MG63 (cell line): Measurements from ENCODE around the gene STK26. TPM values are rescaled to one million over a fixed set of nuclear protein-coding genes. Genes with fewer than 3 reads are reported as not detected.
"Not testable (repeated sequence)": the region's sequence is repeated elsewhere in the genome, so short reads cannot be mapped to it uniquely, and the experiment has no call there.

Experiments
- DNase-seq: peaks from one replicate; pipeline ENCODE4 v3.0.0-alpha.2; 2020
- H3K27me3 ChIP-seq: fragments of 250-450 bp; sonication (Bioruptor Pico); 2 replicates; pipeline ENCODE4 v1.5.1; 2020; ENCODE audit warnings: mild to moderate bottlenecking, moderate library complexity
- H3K36me3 ChIP-seq: fragments of 250-450 bp; sonication (Bioruptor Pico); 2 replicates; pipeline ENCODE4 v1.5.1; 2020; ENCODE audit warnings: mild to moderate bottlenecking, moderate library complexity
- H3K4me3 ChIP-seq: fragments of 250-450 bp; sonication (Bioruptor Pico); 2 replicates; pipeline ENCODE4 v1.5.1; 2020; ENCODE audit warnings: mild to moderate bottlenecking, moderate library complexity
- H3K9me3 ChIP-seq: fragments of 250-450 bp; sonication (Bioruptor Pico); 2 replicates; pipeline ENCODE4 v1.5.1; 2020; ENCODE audit warnings: mild to moderate bottlenecking, moderate library complexity
- total RNA-seq: library from RNA; depleted of rRNA; stranded (reverse); fragments of >200 nt; shearing (Covaris generic); gene quantifications from 2 replicates; pipeline ENCODE4 v1.2.3, GENCODE V29; 2014; ENCODE audit warnings: low replicate concordance

Gene STK26
- total RNA-seq, 1 experiment from 2014 or later: 4.5 TPM

DNA sequence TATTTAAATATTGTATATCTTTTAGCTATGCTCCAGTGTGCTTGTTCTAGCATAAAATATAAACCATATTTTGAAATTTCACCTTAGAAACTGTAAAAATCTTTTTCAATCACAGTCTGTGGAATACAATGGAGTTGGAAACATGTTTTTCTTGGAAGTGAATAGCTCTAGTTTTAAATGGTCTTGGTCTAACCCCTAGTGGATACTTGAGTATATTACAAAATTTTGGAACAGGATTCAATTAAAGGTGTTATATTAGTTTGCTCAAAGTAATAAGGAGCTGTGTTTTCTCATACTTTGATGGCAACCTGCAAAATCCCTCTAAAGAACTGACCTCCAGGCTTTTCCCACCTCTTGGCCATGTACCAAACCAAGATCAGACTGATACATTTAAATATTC, 48.2 kb downstream of the STK26 start:
- no peaks in the 10 kb centered on the region for H3K36me3 ChIP-seq
- no peaks in the 10 kb centered on the region for H3K9me3 ChIP-seq
- no peaks in the 10 kb centered on the region for H3K27me3 ChIP-seq
- DNase-seq: no peak
- no peak overlapping the region for H3K4me3 ChIP-seq

DNA sequence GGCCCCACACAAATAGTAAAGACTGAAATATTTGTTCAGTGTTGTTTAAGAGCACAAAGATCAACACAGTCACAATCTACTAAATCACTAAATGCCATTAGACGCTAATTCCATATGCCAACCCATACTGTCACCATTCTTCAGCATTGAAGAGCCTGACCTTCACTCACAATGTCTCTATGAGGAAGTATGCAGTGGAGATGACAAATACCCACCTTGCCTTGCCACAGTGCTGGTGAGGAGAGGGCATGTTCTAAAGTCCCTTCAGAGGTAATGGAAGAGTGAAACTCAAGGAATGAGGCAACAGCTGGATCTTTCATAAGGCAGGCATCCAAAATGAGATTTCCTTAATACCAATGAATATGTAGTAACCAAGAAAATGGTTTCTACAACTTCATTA, 54.3 kb downstream of the STK26 start:
- no peaks in the 10 kb centered on the region for H3K36me3 ChIP-seq
- no peak for DNase-seq
- no peaks in the 10 kb centered on the region for H3K9me3 ChIP-seq
- H3K4me3 ChIP-seq: no peak overlapping the region
- no peaks in the 10 kb centered on the region for H3K27me3 ChIP-seq

- Histone ChIP-seq H3K27me3 (no peaks in the 10 kb centered on the region), H3K36me3 (no peaks in the 10 kb centered on the region), H3K4me3 (no peak overlapping the region), H3K9me3 (no peaks in the 10 kb centered on the region)
- DNase-seq: no peak
Measured at GRCh38 chrX:132077912-132078311, 54.8 kb downstream of the STK26 start.

DNA sequence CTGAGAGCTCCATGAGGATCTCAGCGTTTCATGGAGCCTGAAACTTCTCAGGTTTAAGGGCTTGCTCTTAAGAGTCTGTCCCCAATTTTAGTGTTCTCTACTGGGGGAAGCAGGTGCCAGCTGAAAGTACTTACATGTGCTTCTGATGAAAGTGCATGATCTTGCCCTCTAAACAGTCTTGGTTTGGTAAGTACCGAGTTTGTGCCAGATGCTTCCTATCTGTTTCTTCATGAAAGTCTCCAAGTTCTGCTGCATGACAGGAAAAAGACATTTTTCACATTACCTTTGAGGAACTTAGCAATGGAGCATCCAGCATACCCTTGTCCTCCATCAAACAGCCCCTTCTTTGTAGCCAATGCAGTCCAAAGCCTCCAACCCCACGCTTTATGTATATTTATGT, 62.7 kb downstream of the STK26 start:
- Histone ChIP-seq H3K36me3 (no peaks in the 10 kb centered on the region), H3K9me3 (no peaks in the 10 kb centered on the region), H3K27me3 (no peaks in the 10 kb centered on the region), H3K4me3 (no peak overlapping the region)
- no peak for DNase-seq

DNA sequence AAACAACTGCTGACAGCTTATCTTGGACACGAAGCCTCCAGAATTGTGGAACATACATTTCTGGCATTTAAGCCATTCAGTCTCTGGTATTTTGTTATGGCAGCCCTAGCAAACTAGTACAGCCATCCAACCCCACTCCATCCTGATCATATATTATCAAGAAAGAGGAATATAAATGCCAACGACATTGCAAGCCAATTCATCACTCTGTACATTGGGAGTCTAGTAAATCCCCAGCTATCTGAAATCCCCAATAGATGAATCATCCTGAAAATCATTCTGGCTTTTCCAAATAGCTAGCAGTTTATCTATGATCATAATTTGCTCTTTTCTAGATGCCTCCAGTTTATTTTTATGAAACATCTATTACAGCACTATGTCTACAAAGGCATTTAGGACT, 63.6 kb downstream of the STK26 start:
- H3K4me3 ChIP-seq: no peak overlapping the region
- H3K36me3 ChIP-seq: no peaks in the 10 kb centered on the region
- no peaks in the 10 kb centered on the region for H3K27me3 ChIP-seq
- no peaks in the 10 kb centered on the region for H3K9me3 ChIP-seq
- DNase-seq: no peak

DNA sequence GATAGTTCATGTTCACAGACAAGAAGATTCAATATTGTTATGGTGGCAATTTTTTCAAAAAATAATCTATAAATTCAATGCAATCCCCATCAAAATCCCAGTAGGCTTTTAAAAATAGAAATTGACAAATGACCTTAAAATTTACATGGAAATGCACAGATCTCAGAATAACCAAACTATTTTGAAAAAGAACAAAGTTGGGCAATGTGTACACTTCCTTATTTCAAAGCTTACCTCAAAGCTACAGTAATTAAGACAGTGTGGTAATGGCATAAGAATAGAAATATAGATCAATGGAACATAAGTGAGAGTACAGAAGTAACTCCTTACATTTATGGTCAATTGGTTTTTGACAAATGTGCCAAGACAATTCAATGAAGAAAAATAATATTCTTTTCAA, 65.8 kb downstream of the STK26 start:
- no peak for DNase-seq
- no peaks in the 10 kb centered on the region for H3K36me3 ChIP-seq
- no peak overlapping the region for H3K4me3 ChIP-seq
- no peaks in the 10 kb centered on the region for H3K27me3 ChIP-seq
- H3K9me3 ChIP-seq: no peaks in the 10 kb centered on the region

DNA sequence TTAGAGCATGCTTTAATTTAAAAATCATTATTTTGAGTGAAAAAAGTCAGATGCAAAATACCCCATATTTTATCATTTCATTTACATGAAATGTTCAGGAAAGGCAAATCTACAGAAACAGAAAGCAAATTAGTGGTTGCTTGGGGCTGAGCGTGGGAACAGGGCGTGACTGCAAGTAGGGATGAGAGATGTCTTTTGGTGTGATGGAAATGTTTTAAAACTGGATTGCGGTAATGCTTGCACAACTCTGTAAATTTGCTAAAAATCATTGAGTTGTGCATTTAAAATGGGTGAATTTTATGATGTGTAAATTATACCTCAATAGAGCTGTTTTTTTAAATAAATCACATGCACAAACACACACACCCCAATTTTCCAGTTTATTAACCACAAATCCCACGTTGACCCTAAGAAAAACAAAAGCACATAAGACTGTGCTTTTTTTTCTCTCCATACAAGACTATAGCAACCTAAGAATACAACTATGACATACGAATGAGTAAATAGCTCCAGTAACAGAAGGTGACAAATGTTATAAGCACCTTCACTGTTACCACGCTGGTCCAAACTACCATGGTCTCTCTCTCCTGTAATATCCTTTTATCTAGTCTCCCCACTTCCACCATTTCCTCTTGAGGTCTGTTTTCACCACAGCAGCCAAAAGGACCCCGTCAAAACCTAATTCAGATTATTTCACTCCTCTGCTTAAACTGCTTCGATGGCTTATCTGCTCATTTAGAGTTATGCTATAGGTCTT, 67.5 kb downstream of the STK26 start:
- H3K27me3 ChIP-seq: no peaks in the 10 kb centered on the region
- H3K9me3 ChIP-seq: no peaks in the 10 kb centered on the region
- no peak for DNase-seq
- H3K36me3 ChIP-seq: no peaks in the 10 kb centered on the region
- H3K4me3 ChIP-seq: no peak overlapping the region

- Histone ChIP-seq H3K27me3 (no peaks in the 10 kb centered on the region), H3K4me3 (no peak overlapping the region), H3K36me3 (no peaks in the 10 kb centered on the region), H3K9me3 (no peaks in the 10 kb centered on the region)
- peak; percentile 13 for DNase-seq
Measured at GRCh38 chrX:132092439-132093065, 69.5 kb downstream of the STK26 start.

- no peak overlapping the region for H3K4me3 ChIP-seq
- H3K36me3 ChIP-seq: no peaks in the 10 kb centered on the region
- H3K27me3 ChIP-seq: no peaks in the 10 kb centered on the region
- no peak for DNase-seq
- H3K9me3 ChIP-seq: no peaks in the 10 kb centered on the region
Measured at GRCh38 chrX:132093239-132093860, 70.2 kb downstream of the STK26 start.

- Histone ChIP-seq H3K9me3 (no peaks in the 10 kb centered on the region), H3K4me3 (no peak overlapping the region), H3K36me3 (no peaks in the 10 kb centered on the region), H3K27me3 (no peaks in the 10 kb centered on the region)
- DNase-seq: peak; percentile 76
Measured at GRCh38 chrX:132094164-132094563, 71.1 kb downstream of the STK26 start.

- not testable (repeated sequence) for H3K27me3 ChIP-seq
Measured at GRCh38 chrX:132098704-132099103, 75.6 kb downstream of the STK26 start.

GRCh38 chrX:132101206-132101605, 78.1 kb downstream of the STK26 start:
- no peaks in the 10 kb centered on the region for H3K27me3 ChIP-seq
- H3K4me3 ChIP-seq: no peak overlapping the region
- DNase-seq: no peak
- no peaks in the 10 kb centered on the region for H3K36me3 ChIP-seq
- no peaks in the 10 kb centered on the region for H3K9me3 ChIP-seq

More at GRCh38 chrX:132098704-132099103, 75.6 kb downstream of the STK26 start:
- H3K9me3 ChIP-seq, DNase-seq, H3K36me3 ChIP-seq, H3K4me3 ChIP-seq: not testable (repeated sequence)

DNA sequence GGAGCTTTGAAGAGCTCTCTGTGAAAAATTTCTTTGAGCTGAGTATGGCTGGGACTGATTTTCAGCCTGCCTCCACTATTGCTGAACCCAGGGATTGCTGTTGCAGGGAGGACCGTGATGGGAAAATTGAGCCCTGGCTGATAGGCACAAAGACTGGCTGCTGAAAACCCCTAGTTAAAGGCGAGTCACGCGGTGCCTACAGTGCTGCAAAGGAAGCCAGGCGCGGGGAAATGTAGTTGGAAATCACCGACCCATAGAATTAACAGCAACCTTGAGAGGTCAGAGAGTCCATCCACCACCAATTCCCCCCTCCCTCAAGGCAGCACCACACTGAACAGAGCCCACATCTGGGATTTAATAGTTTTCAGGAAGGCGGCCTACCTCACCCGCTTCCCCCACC, 78.7 kb downstream of the STK26 start:
- H3K9me3 ChIP-seq: no peaks in the 10 kb centered on the region
- DNase-seq: no peak
- H3K27me3 ChIP-seq: no peaks in the 10 kb centered on the region
- no peaks in the 10 kb centered on the region for H3K36me3 ChIP-seq
- H3K4me3 ChIP-seq: no peak overlapping the region

DNA sequence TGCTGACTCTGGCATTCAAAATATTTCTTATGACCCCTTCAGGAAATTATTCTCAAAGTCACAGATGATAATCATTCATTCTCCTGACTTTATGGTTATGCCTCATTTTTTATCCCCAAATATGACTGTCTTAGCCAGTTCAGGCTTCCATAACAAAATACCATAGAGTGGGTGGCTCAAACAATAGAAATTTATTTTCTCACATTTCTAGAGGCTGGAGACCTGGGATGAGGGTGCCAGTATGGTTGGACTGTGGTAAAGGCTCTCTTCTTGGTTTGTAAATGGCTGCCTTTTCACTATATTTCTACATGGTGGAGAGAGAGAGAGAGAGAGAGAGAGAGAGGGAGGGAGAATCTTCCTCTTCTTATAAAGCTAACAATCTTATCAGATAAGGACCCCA, 84.2 kb downstream of the STK26 start:
- H3K36me3 ChIP-seq: no peaks in the 10 kb centered on the region
- no peaks in the 10 kb centered on the region for H3K27me3 ChIP-seq

GRCh38 chrX:132114607-132115006, 91.5 kb downstream of the STK26 start:
- Histone ChIP-seq H3K27me3 (no peaks in the 10 kb centered on the region), H3K4me3 (no peak overlapping the region), H3K36me3 (no peaks in the 10 kb centered on the region), H3K9me3 (no peaks in the 10 kb centered on the region)
- DNase-seq: no peak

More for the DNA sequence above, 84.2 kb downstream of the STK26 start:
- DNase-seq: no peak
- H3K4me3 ChIP-seq: no peak overlapping the region
- H3K9me3 ChIP-seq: no peaks in the 10 kb centered on the region

DNA sequence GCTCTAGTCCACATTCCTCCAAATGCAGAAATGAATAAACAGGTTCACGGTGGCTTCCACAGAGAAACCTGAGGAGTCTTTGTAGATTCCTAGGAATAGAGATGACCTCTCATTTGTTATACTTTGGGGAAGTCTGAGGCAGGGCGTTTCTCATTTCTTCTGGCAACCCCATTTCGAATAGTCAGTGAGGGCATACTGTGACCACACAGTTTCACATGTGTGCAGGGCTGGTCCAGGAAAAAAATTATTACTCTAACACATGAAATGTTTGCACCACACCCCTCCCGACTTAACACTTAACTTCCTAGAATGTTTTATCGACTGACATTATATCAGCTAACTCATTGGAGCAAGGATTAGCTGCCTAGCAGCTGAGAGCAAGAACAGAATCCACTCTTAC, 92.7 kb downstream of the STK26 start:
- Histone ChIP-seq H3K27me3 (no peaks in the 10 kb centered on the region), H3K36me3 (no peaks in the 10 kb centered on the region), H3K4me3 (no peak overlapping the region), H3K9me3 (no peaks in the 10 kb centered on the region)
- no peak for DNase-seq

GRCh38 chrX:132118358-132118757, 95.3 kb downstream of the STK26 start:
- no peaks in the 10 kb centered on the region for H3K9me3 ChIP-seq
- no peaks in the 10 kb centered on the region for H3K36me3 ChIP-seq
- DNase-seq: no peak
- no peak overlapping the region for H3K4me3 ChIP-seq
- no peaks in the 10 kb centered on the region for H3K27me3 ChIP-seq

DNA sequence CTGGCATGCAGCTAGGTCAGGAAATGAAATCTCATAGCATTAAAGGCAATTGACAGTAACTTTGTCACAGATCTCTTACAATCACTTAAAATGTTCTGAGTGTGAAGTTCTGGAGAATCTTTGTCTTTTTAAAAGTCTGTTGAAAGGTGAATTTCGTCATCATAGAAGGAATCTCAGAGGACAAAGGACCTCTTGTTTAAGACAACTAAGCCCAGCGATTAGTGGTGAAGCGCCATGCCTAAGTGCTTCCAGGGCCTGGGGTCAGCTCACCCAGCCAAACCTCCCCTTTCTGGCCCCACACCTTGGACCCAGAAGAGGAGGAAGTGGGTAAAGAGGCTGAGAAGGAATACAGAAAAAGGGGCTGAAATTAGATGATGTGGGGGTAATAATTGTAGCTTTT, 96.2 kb downstream of the STK26 start:
- Histone ChIP-seq H3K27me3 (no peaks in the 10 kb centered on the region), H3K36me3 (no peaks in the 10 kb centered on the region), H3K4me3 (no peak overlapping the region), H3K9me3 (no peaks in the 10 kb centered on the region)
- no peak for DNase-seq
